HCT116 (cell line): ENCODE data around the gene HCN1. TPM values are rescaled to one million over a fixed set of nuclear protein-coding genes. Genes with fewer than 3 reads are reported as not detected.

Experiments used
- ATAC-seq: fragments of 200-7000 bp; cut with Tn5 transposase; 2 replicates; pipeline ENCODE4 v1.9.1; 2020; ENCODE audit warnings: mild to moderate bottlenecking, moderate library complexity
- BruUV-seq: library from RNA; stranded (reverse); fragments of 400-500 nt; replicated peaks from 2 replicates; lab custom pipeline; 2021; lab: Mats Ljungman, UMichigan
- CTCF ChIA-PET: fragments of 300-600 bp; sonication (Branson Sonifier 250); formaldehyde crosslinking; loops from one replicate; lab custom pipeline; 2021; ENCODE audit warnings: antibody characterized with exemption; lab: Charles Lee
- POLR2A ChIA-PET: fragments of 300-600, 350-600 bp; sonication (Branson Sonifier 250); formaldehyde crosslinking; loops from one replicate; lab custom pipeline; 2021; ENCODE audit warnings: antibody characterized with exemption; lab: Charles Lee
- RAD21 ChIA-PET, 2 experiments: fragments of 300-600 bp; sonication (Branson Sonifier 250); formaldehyde crosslinking; loops; one replicate each; lab custom pipeline; 2023; ENCODE audit warnings: low total read pairs in 2 of 2; ENCODE audit not compliant: uncharacterized antibody in 2 of 2, unreplicated experiment in 2 of 2, low non-redundant PET in 1 of 2; lab: Charles Lee
- DNase-seq: peaks from one replicate; pipeline ENCODE4 v3.0.0-alpha.2; 2010; ENCODE audit warnings: low read depth, low spot score
- H2AFZ ChIP-seq: fragments of 200-600 bp; shearing (Covaris generic), sonication (generic); 2 replicates; pipeline ENCODE4 v1.6.1; 2017; ENCODE audit warnings: low read depth, mixed run types, mixed read lengths, antibody characterized with exemption, low read length; ENCODE audit not compliant: poor library complexity, severe bottlenecking
- H3K27ac ChIP-seq: 2 replicates; pipeline ENCODE4 v1.5.1; 2012; ENCODE audit warnings: low read depth, low read length
- H3K27me3 ChIP-seq: fragments of 200-600 bp; sonication (generic); 2 replicates; pipeline ENCODE4 v1.6.1; 2016; ENCODE audit warnings: mixed run types, low read length, mixed read lengths; ENCODE audit not compliant: insufficient read depth
- H3K36me3 ChIP-seq, 2 experiments: fragments of 200-500 bp in 1 of 2; fragments of 200-600 bp in 1 of 2; sonication (Bioruptor generic) in 1 of 2; sonication (generic) in 1 of 2; 2 replicates each; pipeline versions ENCODE4 v1.5.1 to v1.6.1; 2014 to 2016; ENCODE audit warnings: low read length in 2 of 2, inconsistent platforms in 1 of 2, mixed read lengths in 1 of 2, mixed run types in 1 of 2; ENCODE audit not compliant: insufficient read depth in 2 of 2, control insufficient read depth in 1 of 2
- H3K4me1 ChIP-seq, 2 experiments: fragments of 200-600 bp in 1 of 2; sonication (generic) in 1 of 2; 2 replicates each; pipeline versions ENCODE4 v1.5.1 to v1.6.1; 2012 to 2017; ENCODE audit warnings: low read length in 2 of 2, inconsistent platforms in 1 of 2, mild to moderate bottlenecking in 1 of 2, mixed read lengths in 1 of 2, mixed run types in 1 of 2, moderate library complexity in 1 of 2; ENCODE audit not compliant: insufficient read depth in 2 of 2, control insufficient read depth in 1 of 2
- H3K4me2 ChIP-seq: fragments of 200-600 bp; sonication (generic); 2 replicates; pipeline ENCODE4 v1.6.1; 2017; ENCODE audit warnings: mixed run types, low read length, mixed read lengths
- H3K4me3 ChIP-seq, 2 experiments: fragments of 200-600 bp in 1 of 2; sonication (generic) in 1 of 2; replicated peaks in 1 of 2; 2 replicates each; pipeline ENCODE4 v1.5.1; 2011 to 2016; ENCODE audit warnings: low read length in 2 of 2, control low read depth in 1 of 2, low read depth in 1 of 2, mild to moderate bottlenecking in 1 of 2, mixed read lengths in 1 of 2, mixed run types in 1 of 2
- H3K79me2 ChIP-seq: fragments of 200-600 bp; sonication (generic); 2 replicates; pipeline ENCODE4 v1.6.1; 2017; ENCODE audit warnings: mild to moderate bottlenecking, mixed run types, low read length, moderate library complexity, mixed read lengths; ENCODE audit not compliant: insufficient read depth
- H3K9ac ChIP-seq: fragments of 200-600 bp; sonication (generic); 2 replicates; pipeline ENCODE4 v1.6.1; 2016; ENCODE audit warnings: low read length, mixed read lengths
- H3K9me2 ChIP-seq: fragments of 200-600 bp; sonication (generic), shearing (Covaris generic); 2 replicates; pipeline ENCODE4 v1.6.1; 2017; ENCODE audit warnings: mixed run types, mild to moderate bottlenecking, moderate library complexity; ENCODE audit not compliant: insufficient read depth
- H3K9me3 ChIP-seq, 2 experiments: fragments of 200-500 bp in 1 of 2; fragments of 200-600 bp in 1 of 2; sonication (Bioruptor generic) in 1 of 2; sonication (generic) in 1 of 2; 2 replicates each; pipeline ENCODE4 v1.6.1; 2014 to 2017; ENCODE audit warnings: low read length in 2 of 2, mixed read lengths in 2 of 2, inconsistent platforms in 1 of 2, low read depth in 1 of 2, mild to moderate bottlenecking in 1 of 2, mixed run types in 1 of 2, moderate library complexity in 1 of 2; ENCODE audit not compliant: control insufficient read depth in 1 of 2, insufficient read depth in 1 of 2
- H4K20me1 ChIP-seq: fragments of 200-600 bp; sonication (generic), shearing (Covaris generic); 2 replicates; pipeline ENCODE4 v1.6.1; 2017; ENCODE audit warnings: mixed run types, mild to moderate bottlenecking, moderate library complexity; ENCODE audit not compliant: insufficient read depth
- CBX3 ChIP-seq: IDR thresholded peaks from 2 replicates; pipeline ENCODE4 v1.6.1; 2012; ENCODE audit warnings: low read depth
- CEBPB ChIP-seq: IDR thresholded peaks from 2 replicates; pipeline ENCODE4 v1.6.1; 2012; ENCODE audit warnings: low read depth
- CTCF ChIP-seq, 3 experiments: fragments of 200-600 bp in 1 of 3; sonication (generic) in 1 of 3; IDR thresholded peaks in 2 of 3; conservative IDR thresholded peaks in 1 of 3; 2 replicates each; pipeline ENCODE4 v1.5.1; 2012 to 2017; ENCODE audit warnings: low read depth in 2 of 3, low read length in 2 of 3, antibody characterized with exemption in 1 of 3, borderline replicate concordance in 1 of 3, control low read depth in 1 of 3, mild to moderate bottlenecking in 1 of 3, mixed read lengths in 1 of 3, mixed run types in 1 of 3, moderate library complexity in 1 of 3; ENCODE audit not compliant: insufficient read depth in 1 of 3
- ELF1 ChIP-seq: IDR thresholded peaks from 2 replicates; pipeline ENCODE4 v1.6.1; 2012; ENCODE audit warnings: low read depth, borderline replicate concordance
- EZH2phosphoT487 ChIP-seq: fragments of 200-600 bp; IDR thresholded peaks from 2 replicates; pipeline ENCODE4 v1.6.1; 2018; ENCODE audit warnings: antibody characterized with exemption, borderline replicate concordance
- FOSL1 ChIP-seq: IDR thresholded peaks from 2 replicates; pipeline ENCODE4 v1.6.1; 2012; ENCODE audit warnings: low read depth
- JUND ChIP-seq: IDR thresholded peaks from 2 replicates; pipeline ENCODE4 v1.6.1; 2012
- POLR2A ChIP-seq: IDR thresholded peaks from 2 replicates; pipeline ENCODE4 v1.7.0; 2011; ENCODE audit warnings: borderline replicate concordance; ENCODE audit not compliant: insufficient read depth, insufficient read length; ENCODE audit errors: extremely low read depth
- POLR2AphosphoS5 ChIP-seq: IDR thresholded peaks from 2 replicates; pipeline ENCODE4 v1.6.1; 2011; ENCODE audit warnings: mild to moderate bottlenecking, low read depth, low read length, moderate library complexity
- RAD21 ChIP-seq: IDR thresholded peaks from 2 replicates; pipeline ENCODE4 v1.6.1; 2012; ENCODE audit warnings: low read depth, mild to moderate bottlenecking
- SIN3A ChIP-seq: IDR thresholded peaks from 2 replicates; pipeline ENCODE4 v1.6.1; 2012; ENCODE audit warnings: low read depth
- SP1 ChIP-seq: IDR thresholded peaks from 2 replicates; pipeline ENCODE4 v1.6.1; 2012; ENCODE audit warnings: low read depth
- SRF ChIP-seq: IDR thresholded peaks from 2 replicates; pipeline ENCODE4 v1.6.1; 2012; ENCODE audit warnings: low read depth
- TCF7L2 ChIP-seq: IDR thresholded peaks from 2 replicates; pipeline ENCODE4 v1.7.0; 2011; ENCODE audit warnings: borderline replicate concordance, inconsistent platforms; ENCODE audit not compliant: insufficient read depth, insufficient read length; ENCODE audit errors: extremely low read depth
- YY1 ChIP-seq: IDR thresholded peaks from 2 replicates; pipeline ENCODE4 v1.6.1; 2011; ENCODE audit warnings: low read length, low read depth, moderate library complexity, mild to moderate bottlenecking; ENCODE audit not compliant: insufficient replicate concordance; ENCODE audit errors: extremely low read depth
- ZFX ChIP-seq: fragments of 450-650 bp; IDR thresholded peaks from 2 replicates; pipeline ENCODE4 v1.6.1; 2017
- ZNF274 ChIP-seq: fragments of 200-500 bp; sonication (Bioruptor generic); IDR thresholded peaks from 2 replicates; pipeline ENCODE4 v1.6.1; 2014; ENCODE audit warnings: mild to moderate bottlenecking, low read depth, low read length, inconsistent platforms
- intact Hi-C: fragments of 100-400 bp; cut with micrococcal nuclease; formaldehyde crosslinking; loops from 2 replicates; pipeline ENCODE4 v1.10.0; 2022
- total RNA-seq: library from RNA; stranded (reverse); gene quantifications from one replicate; pipeline ENCODE4 v1.2.1, GENCODE V29; 2021; ENCODE audit not compliant: unreplicated experiment
- TF ChIP-seq, protein P1 (sequence below): IDR thresholded peaks from 2 replicates; pipeline ENCODE4 v1.6.1; 2011; ENCODE audit warnings: mild to moderate bottlenecking, low read length, moderate library complexity; ENCODE audit not compliant: insufficient replicate concordance; ENCODE audit errors: extremely low read depth
- TF ChIP-seq, protein P2 (sequence below): IDR thresholded peaks from 2 replicates; pipeline ENCODE4 v1.6.1; 2012

HCN1 gene
- total RNA-seq, 1 experiment from 2014 or later, result 0.10 TPM

DNA sequence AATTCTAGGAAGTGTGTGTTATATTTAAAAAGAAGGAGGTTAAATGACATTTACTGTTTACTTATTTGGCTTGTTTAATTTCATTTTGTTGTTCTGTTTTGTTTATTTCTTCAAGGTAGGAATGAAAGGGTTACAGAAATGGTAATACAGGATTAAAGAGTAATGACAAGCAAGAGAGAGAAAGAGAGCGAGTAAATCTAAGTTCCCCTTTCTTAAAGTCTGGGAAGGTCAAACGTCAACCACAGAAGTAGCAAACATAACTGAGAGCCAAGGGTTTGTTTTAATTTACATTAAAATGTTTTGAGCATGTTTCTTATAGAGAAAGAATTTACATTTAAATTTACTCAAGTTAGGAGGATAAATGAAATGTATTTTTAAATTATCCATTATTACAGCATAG, 18.7 kb downstream of the HCN1 start:
- Histone ChIP-seq H3K36me3 (no peaks in the 10 kb centered on the region), H3K9me3 (no peaks in the 10 kb centered on the region), H2AFZ (no peak overlapping the region), H3K9ac (no peak overlapping the region), H3K27me3 (no peaks in the 10 kb centered on the region), H3K79me2 (no peaks in the 10 kb centered on the region), H3K9me2 (no peaks in the 10 kb centered on the region), H4K20me1 (no peaks in the 10 kb centered on the region), H3K4me1 (no peaks in the 10 kb centered on the region), H3K27ac (no peak overlapping the region), H3K4me3 (no peak overlapping the region), H3K4me2 (no peak overlapping the region)
- POLR2A ChIA-PET, result no interaction called here
- TF ChIP-seq YY1 (no peak), ZNF274 (no peak), ELF1 (no peak), SIN3A (no peak), CBX3 (no peak), JUND (no peak), CEBPB (no peak), CTCF (IDR thresholded peaks at IDR 0.05 in 2 of 3, conservative IDR thresholded peaks at IDR 0.05 in 1 of 3; ENCODE audit: borderline replicate concordance in 1 of 3, insufficient read depth in 1 of 3, low read depth in 2 of 3, low read length in 2 of 3) (no peak), POLR2AphosphoS5 (no peak), FOSL1 (no peak), RAD21 (no peak), SP1 (no peak), EZH2phosphoT487 (no peak), POLR2A (no peak), TCF7L2 (no peak), ZFX (no peak), SRF (no peak)
- TF ChIP-seq, protein P1, sequence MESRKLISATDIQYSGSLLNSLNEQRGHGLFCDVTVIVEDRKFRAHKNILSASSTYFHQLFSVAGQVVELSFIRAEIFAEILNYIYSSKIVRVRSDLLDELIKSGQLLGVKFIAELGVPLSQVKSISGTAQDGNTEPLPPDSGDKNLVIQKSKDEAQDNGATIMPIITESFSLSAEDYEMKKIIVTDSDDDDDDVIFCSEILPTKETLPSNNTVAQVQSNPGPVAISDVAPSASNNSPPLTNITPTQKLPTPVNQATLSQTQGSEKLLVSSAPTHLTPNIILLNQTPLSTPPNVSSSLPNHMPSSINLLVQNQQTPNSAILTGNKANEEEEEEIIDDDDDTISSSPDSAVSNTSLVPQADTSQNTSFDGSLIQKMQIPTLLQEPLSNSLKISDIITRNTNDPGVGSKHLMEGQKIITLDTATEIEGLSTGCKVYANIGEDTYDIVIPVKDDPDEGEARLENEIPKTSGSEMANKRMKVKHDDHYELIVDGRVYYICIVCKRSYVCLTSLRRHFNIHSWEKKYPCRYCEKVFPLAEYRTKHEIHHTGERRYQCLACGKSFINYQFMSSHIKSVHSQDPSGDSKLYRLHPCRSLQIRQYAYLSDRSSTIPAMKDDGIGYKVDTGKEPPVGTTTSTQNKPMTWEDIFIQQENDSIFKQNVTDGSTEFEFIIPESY, result no peak
- TF ChIP-seq, protein P2, sequence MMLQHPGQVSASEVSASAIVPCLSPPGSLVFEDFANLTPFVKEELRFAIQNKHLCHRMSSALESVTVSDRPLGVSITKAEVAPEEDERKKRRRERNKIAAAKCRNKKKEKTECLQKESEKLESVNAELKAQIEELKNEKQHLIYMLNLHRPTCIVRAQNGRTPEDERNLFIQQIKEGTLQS, result no peak
- CTCF ChIA-PET, result no interaction called here
- RAD21 ChIA-PET, result no interaction called here
- intact Hi-C loops, result no loop called here
- ATAC-seq, result no peak
- no peak for DNase-seq
- no TSS peak for BruUV-seq
